ENCODE data around the gene UNG. TPM values are rescaled to one million over a fixed set of nuclear protein-coding genes. Genes with fewer than 3 reads are reported as not detected.
"Not testable (repeated sequence)": the region's sequence is repeated elsewhere in the genome, so short reads cannot be mapped to it uniquely, and the experiment has no call there.

The UNG gene
- total RNA-seq, 1 experiment from 2014 or later: 99.0 TPM

DNA sequence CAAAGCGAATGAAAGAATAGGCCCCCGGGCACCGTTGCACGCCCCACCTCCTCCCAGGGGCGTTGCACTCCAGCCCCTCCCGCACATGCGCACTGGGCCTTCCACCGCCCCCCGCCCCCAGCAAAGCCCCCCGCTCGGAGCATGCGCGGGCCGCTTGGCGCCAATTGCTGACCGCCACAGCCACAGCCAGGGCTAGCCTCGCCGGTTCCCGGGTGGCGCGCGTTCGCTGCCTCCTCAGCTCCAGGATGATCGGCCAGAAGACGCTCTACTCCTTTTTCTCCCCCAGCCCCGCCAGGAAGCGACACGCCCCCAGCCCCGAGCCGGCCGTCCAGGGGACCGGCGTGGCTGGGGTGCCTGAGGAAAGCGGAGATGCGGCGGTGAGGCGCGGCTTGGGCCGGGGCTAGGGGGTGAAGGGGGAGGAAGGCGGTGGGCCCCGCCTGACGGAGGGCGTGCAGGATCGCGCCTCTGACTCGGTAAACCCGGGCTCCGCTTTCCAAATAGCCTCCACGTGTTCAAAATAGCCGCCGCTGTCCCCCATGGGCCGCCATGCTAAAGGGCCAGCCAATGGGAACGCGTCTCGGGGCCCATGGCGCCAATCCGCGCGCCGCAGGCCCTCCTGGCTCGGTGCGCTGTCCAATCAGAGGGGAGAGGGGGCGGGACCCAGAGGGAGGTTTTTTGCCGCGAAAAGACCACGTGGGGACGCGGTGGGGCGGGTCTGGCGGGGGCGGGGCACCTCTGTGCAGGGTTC, at the start of gene UNG (continued):
- TF ChIP-seq, protein P1, sequence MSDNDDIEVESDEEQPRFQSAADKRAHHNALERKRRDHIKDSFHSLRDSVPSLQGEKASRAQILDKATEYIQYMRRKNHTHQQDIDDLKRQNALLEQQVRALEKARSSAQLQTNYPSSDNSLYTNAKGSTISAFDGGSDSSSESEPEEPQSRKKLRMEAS (IDR thresholded peaks at IDR 0.05): peak; percentile 95
- TF ChIP-seq TCF7L2 (IDR thresholded peaks at IDR 0.05; ENCODE audit: borderline replicate concordance, extremely low read depth, insufficient read depth, insufficient read length) (no peak), JUND (IDR thresholded peaks at IDR 0.05) (no peak), RAD21 (IDR thresholded peaks at IDR 0.05; ENCODE audit: low read depth) (no peak), EZH2 (IDR thresholded peaks at IDR 0.05) (no peak)

- H3K9me3 ChIP-seq (ENCODE audit: control insufficient read depth in 1 of 2, insufficient read depth in 1 of 2, low read depth in 1 of 2, low read length in 2 of 2); H3K27me3 ChIP-seq (ENCODE audit: insufficient read depth, low read length); H3K4me2 ChIP-seq (ENCODE audit: low read length); H3K36me3 ChIP-seq (ENCODE audit: control insufficient read depth in 1 of 2, insufficient read depth in 2 of 2, low read length in 2 of 2); H3K27ac ChIP-seq (ENCODE audit: low read depth, low read length); H3K9ac ChIP-seq (ENCODE audit: low read length); BruUV-seq (replicated peaks); H4K20me1 ChIP-seq (ENCODE audit: insufficient read depth); ATAC-seq; intact Hi-C loops (cut with micrococcal nuclease); DNase-seq (ENCODE audit: low read depth, low spot score); H3K9me2 ChIP-seq (ENCODE audit: insufficient read depth); H3K79me2 ChIP-seq (ENCODE audit: insufficient read depth, low read length); POLR2A ChIA-PET; RAD21 ChIA-PET (ENCODE audit: low non-redundant PET in 1 of 2, low total read pairs in 2 of 2, uncharacterized antibody in 2 of 2, unreplicated experiment in 2 of 2); CTCF ChIA-PET; H2AFZ ChIP-seq (ENCODE audit: low read depth, low read length, poor library complexity, severe bottlenecking); H3K4me3 ChIP-seq (replicated peaks in 1 of 2; ENCODE audit: low read depth in 1 of 2, low read length in 2 of 2): not testable (repeated sequence)
- H3K4me1 ChIP-seq (ENCODE audit: control insufficient read depth in 1 of 2, insufficient read depth in 2 of 2, low read length in 2 of 2): peaks cover 4 to 11% of the 10 kb centered on the region in 2 experiments; a peak in 2 of 4 replicates
Measured at GRCh38 chr12:109048706-109049105, 48.7 kb upstream of the UNG start.

DNA sequence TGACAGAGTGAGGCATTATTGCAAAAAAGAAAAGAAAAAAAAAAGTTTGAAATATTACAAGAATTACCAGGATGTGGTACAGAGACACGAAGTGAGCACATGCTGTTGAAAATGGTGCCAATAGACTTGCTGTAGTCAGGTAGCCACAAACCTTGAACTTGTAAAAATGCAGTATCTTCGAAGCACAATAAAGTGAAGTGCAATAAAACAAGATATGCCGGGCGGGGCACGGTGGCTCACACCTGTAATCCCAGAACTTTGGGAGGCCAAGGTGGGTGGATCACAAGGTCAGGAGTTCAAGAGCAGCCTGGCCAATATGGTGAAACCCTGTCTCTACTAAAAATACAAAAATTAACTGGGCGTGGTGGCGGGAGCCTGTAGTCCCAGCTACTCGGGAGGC, 47.6 kb upstream of the UNG start:
- BruUV-seq (replicated peaks); DNase-seq (ENCODE audit: low read depth, low spot score); H3K9ac ChIP-seq (ENCODE audit: low read length); ATAC-seq; H2AFZ ChIP-seq (ENCODE audit: low read depth, low read length, poor library complexity, severe bottlenecking); H3K79me2 ChIP-seq (ENCODE audit: insufficient read depth, low read length); CTCF ChIA-PET; intact Hi-C loops (cut with micrococcal nuclease); RAD21 ChIA-PET (ENCODE audit: low non-redundant PET in 1 of 2, low total read pairs in 2 of 2, uncharacterized antibody in 2 of 2, unreplicated experiment in 2 of 2); H3K4me2 ChIP-seq (ENCODE audit: low read length); H3K27me3 ChIP-seq (ENCODE audit: insufficient read depth, low read length); H4K20me1 ChIP-seq (ENCODE audit: insufficient read depth); H3K36me3 ChIP-seq (ENCODE audit: control insufficient read depth in 1 of 2, insufficient read depth in 2 of 2, low read length in 2 of 2); H3K9me3 ChIP-seq (ENCODE audit: control insufficient read depth in 1 of 2, insufficient read depth in 1 of 2, low read depth in 1 of 2, low read length in 2 of 2); POLR2A ChIA-PET; H3K4me3 ChIP-seq (replicated peaks in 1 of 2; ENCODE audit: low read depth in 1 of 2, low read length in 2 of 2); H3K27ac ChIP-seq (ENCODE audit: low read depth, low read length); H3K9me2 ChIP-seq (ENCODE audit: insufficient read depth): not testable (repeated sequence)
- peaks cover 6 to 13% of the 10 kb centered on the region in 2 experiments; a peak in 2 of 4 replicates for H3K4me1 ChIP-seq (ENCODE audit: control insufficient read depth in 1 of 2, insufficient read depth in 2 of 2, low read length in 2 of 2)

Measured in HCT116 (cell line).